Stomach (tissue), 9 donors: ENCODE data around the gene KLHDC8A. TPM values are rescaled to one million over a fixed set of nuclear protein-coding genes. Genes with fewer than 3 reads are reported as not detected.

Experiments
- DNase-seq, 2 donors: peaks; one replicate each; pipeline versions ENCODE4 v3.0.0 to v3.0.0-alpha.2; 2013 to 2019
- H3K27ac ChIP-seq, 5 donors: fragments of 200-600 bp in 4 of 5; sonication (generic) in 4 of 5; one replicate each; pipeline ENCODE4 v1.5.1; 2013 to 2019; ENCODE audit warnings: mild to moderate bottlenecking in 1 of 5, moderate library complexity in 1 of 5
- H3K27me3 ChIP-seq, 3 donors: fragments of 200-600 bp; sonication (generic); one replicate each; pipeline ENCODE4 v1.5.1; 2017 to 2019; ENCODE audit warnings: mixed run types in 1 of 3
- H3K36me3 ChIP-seq, 4 donors: fragments of 200-600 bp; sonication (generic); 1 replicate in 3 of 4; 2 replicates in 1 of 4; pipeline ENCODE4 v1.5.1; 2016 to 2019
- H3K4me1 ChIP-seq, 4 donors: fragments of 200-600 bp; sonication (generic); one replicate each; pipeline ENCODE4 v1.5.1; 2016 to 2019
- H3K4me3 ChIP-seq, 4 donors: fragments of 200-600 bp; sonication (generic) in 3 of 4; one replicate each; pipeline ENCODE4 v1.5.1; 2016 to 2019; ENCODE audit warnings: mild to moderate bottlenecking in 1 of 4
- H3K9me3 ChIP-seq, 4 donors: fragments of 200-600 bp; sonication (generic); one replicate each; pipeline ENCODE4 v1.5.1; 2016 to 2019
- CTCF ChIP-seq, 7 experiments: fragments of 450-650 bp in 4 of 7; fragments of 200-600 bp in 3 of 7; sonication (generic) in 3 of 7; IDR thresholded peaks; one replicate each; pipeline ENCODE4 v1.5.1; 2016 to 2019; ENCODE audit warnings: antibody characterized with exemption in 7 of 7, control low read depth in 2 of 7, mild to moderate bottlenecking in 1 of 7
- EP300 ChIP-seq: sonication (generic); formaldehyde crosslinking; IDR thresholded peaks from one replicate; pipeline ENCODE4 v1.6.1; 2017; ENCODE audit warnings: antibody characterized with exemption
- POLR2A ChIP-seq, 4 donors: fragments of 450-650 bp; IDR thresholded peaks; one replicate each; pipeline ENCODE4 v1.6.1; 2016; ENCODE audit warnings: antibody characterized with exemption in 4 of 4, control low read depth in 2 of 4, mild to moderate bottlenecking in 1 of 4, moderate library complexity in 1 of 4
- POLR2AphosphoS5 ChIP-seq, 3 donors: sonication (generic); formaldehyde crosslinking; IDR thresholded peaks; one replicate each; pipeline ENCODE4 v1.6.1; 2016; ENCODE audit warnings: antibody characterized with exemption in 3 of 3
- WGBS, 5 donors: extraction: QIAGEN DNeasy Blood & Tissue Kit in 3 of 5; methylation state at CpG; one replicate each; pipeline versions ENCODE4 v1.1.5 to v1.1.7; 2013 to 2018; 5-methylcytosine and 5-hydroxymethylcytosine counted together
- intact Hi-C: fragments of 100-400 bp; cut with DNase I; formaldehyde crosslinking; loops from one replicate; pipeline ENCODE4 v1.15.1; 2023; ENCODE audit warnings: low total_unique reads
- polyA plus RNA-seq, 3 donors: library from polyadenylated mRNA; stranded (reverse); fragments of 200-250 nt; gene quantifications; one replicate each; pipeline ENCODE4 v1.2.3, GENCODE V29; 2013
- total RNA-seq, 5 donors: library from RNA; depleted of rRNA; stranded (reverse); fragments of >200 nt; gene quantifications; one replicate each; pipeline versions ENCODE4 v1.1.0 to v1.2.3, GENCODE V29; 2014 to 2016
- donor health status: healthy with polysubstance abuse.
- donor health status: Bipolar disorder and iron deficiency.
- donor health status: healthy.

Gene KLHDC8A
- total and polyA plus RNA-seq, 8 donors: 0.72 to 6.9 (median 2.8) TPM; not detected in 2

GRCh38 chr1:205374210-205375078 lies 17.7 kb upstream of the KLHDC8A start:
- no peak overlapping the region for H3K4me3 ChIP-seq
- no peaks in the 10 kb centered on the region for H3K36me3 ChIP-seq
- peak overlapping the region in 2 of 5 donors; percentile 2 to 13 for H3K27ac ChIP-seq
- peaks cover 0 to 48% (median 0%) of the 10 kb centered on the region in 3 donors for H3K27me3 ChIP-seq
- intact Hi-C loops: no loop called here
- H3K9me3 ChIP-seq: no peaks in the 10 kb centered on the region
- H3K4me1 ChIP-seq: peaks cover 19 to 60% (median 53%) of the 10 kb centered on the region in 4 donors
- 20 to 37% (median 33%) methylated on average over 10 of the region's 10 CpGs for WGBS, 5 donors
- DNase-seq: no peak
- TF ChIP-seq POLR2AphosphoS5 (IDR thresholded peaks at IDR 0.05): peak in 1 of 3 donors; percentile 5
- TF ChIP-seq CTCF (IDR thresholded peaks at IDR 0.05): no peak
- TF ChIP-seq POLR2A (IDR thresholded peaks at IDR 0.05): no peak
- no peak for TF ChIP-seq EP300

- WGBS, 5 donors: 85 to 93% (median 92%) methylated on average over 2 of the region's 2 CpGs
- DNase-seq: no peak
- no peaks in the 10 kb centered on the region for H3K36me3 ChIP-seq
- H3K9me3 ChIP-seq: no peaks in the 10 kb centered on the region
- intact Hi-C loops: no loop called here
- peak overlapping the region in 1 of 5 donors; percentile 2 for H3K27ac ChIP-seq
- peaks cover 19 to 62% (median 56%) of the 10 kb centered on the region in 4 donors for H3K4me1 ChIP-seq
- TF ChIP-seq EP300: no peak
- TF ChIP-seq POLR2AphosphoS5 (IDR thresholded peaks at IDR 0.05): no peak
- no peak for TF ChIP-seq POLR2A (IDR thresholded peaks at IDR 0.05)
- no peak for TF ChIP-seq CTCF (IDR thresholded peaks at IDR 0.05)
- peaks cover 0 to 42% (median 0%) of the 10 kb centered on the region in 3 donors for H3K27me3 ChIP-seq
- H3K4me3 ChIP-seq: no peak overlapping the region
Measured at GRCh38 chr1:205373798-205374175, 17.1 kb upstream of the KLHDC8A start.

GRCh38 chr1:205373022-205373797 lies 16.5 kb upstream of the KLHDC8A start:
- no peak for TF ChIP-seq POLR2A (IDR thresholded peaks at IDR 0.05)
- TF ChIP-seq EP300: no peak
- TF ChIP-seq POLR2AphosphoS5 (IDR thresholded peaks at IDR 0.05): no peak
- no peak for TF ChIP-seq CTCF (IDR thresholded peaks at IDR 0.05)
- intact Hi-C loops: no loop called here
- H3K36me3 ChIP-seq: no peaks in the 10 kb centered on the region
- H3K4me1 ChIP-seq: peaks cover 19 to 62% (median 56%) of the 10 kb centered on the region in 4 donors
- no peak overlapping the region for H3K4me3 ChIP-seq
- no peaks in the 10 kb centered on the region for H3K9me3 ChIP-seq
- WGBS, 5 donors: 54 to 71% (median 61%) methylated on average over 9 of the region's 9 CpGs
- DNase-seq: no peak
- peaks cover 0 to 40% (median 0%) of the 10 kb centered on the region in 3 donors for H3K27me3 ChIP-seq
- H3K27ac ChIP-seq: no peak overlapping the region

GRCh38 chr1:205371871-205372660 lies 15.3 kb upstream of the KLHDC8A start:
- intact Hi-C loops: no loop called here
- peaks cover 19 to 68% (median 56%) of the 10 kb centered on the region in 4 donors for H3K4me1 ChIP-seq
- TF ChIP-seq EP300 (no peak), POLR2AphosphoS5 (IDR thresholded peaks at IDR 0.05) (no peak), POLR2A (IDR thresholded peaks at IDR 0.05) (no peak), CTCF (IDR thresholded peaks at IDR 0.05) (no peak)
- 56 to 68% (median 60%) methylated on average over 11 of the region's 11 CpGs for WGBS, 5 donors
- H3K27ac ChIP-seq: no peak overlapping the region
- no peaks in the 10 kb centered on the region for H3K36me3 ChIP-seq
- no peak overlapping the region for H3K4me3 ChIP-seq
- DNase-seq: peak in 1 of 2 donors; percentile 62
- H3K9me3 ChIP-seq: no peaks in the 10 kb centered on the region
- H3K27me3 ChIP-seq: peaks cover 0 to 32% (median 0%) of the 10 kb centered on the region in 3 donors
